Prostate gland (tissue), 2 donors: ENCODE results near the gene ART1. TPM values are rescaled to one million over a fixed set of nuclear protein-coding genes. Genes with fewer than 3 reads are reported as not detected.

Source experiments
- DNase-seq: peaks from one replicate; pipeline ENCODE4 v3.0.0-alpha.2; 2019; ENCODE audit warnings: low spot score
- H3K27ac ChIP-seq, 2 donors: fragments of 200-600 bp; sonication (generic); 2 replicates each; pipeline ENCODE4 v1.5.1; 2017 to 2019
- H3K27me3 ChIP-seq: fragments of 200-600 bp; sonication (generic); replicated peaks from 2 replicates; pipeline ENCODE4 v1.5.1; 2019; ENCODE audit not compliant: insufficient read depth
- H3K36me3 ChIP-seq, 2 donors: fragments of 200-600 bp; sonication (generic); 1 replicate in 1 of 2; 2 replicates in 1 of 2; pipeline versions ENCODE4 v1.5.1 to v1.8.1; 2017 to 2019
- H3K4me1 ChIP-seq: fragments of 200-600 bp; sonication (generic); replicated peaks from 2 replicates; pipeline ENCODE4 v1.5.1; 2019
- H3K4me3 ChIP-seq, 2 donors: fragments of 200-600 bp; sonication (generic); 2 replicates each; pipeline ENCODE4 v1.5.1; 2017 to 2019
- H3K9me3 ChIP-seq: fragments of 200-600 bp; sonication (generic); 2 replicates; pipeline ENCODE4 v1.5.1; 2017
- CTCF ChIP-seq, 4 experiments: fragments of 200-600 bp in 2 of 4; fragments of 450-650 bp in 2 of 4; sonication (generic) in 2 of 4; IDR thresholded peaks; 1 replicate in 3 of 4; 2 replicates in 1 of 4; pipeline ENCODE4 v1.5.1; 2016 to 2019; ENCODE audit warnings: antibody characterized with exemption in 4 of 4, mild to moderate bottlenecking in 2 of 4, moderate library complexity in 2 of 4
- POLR2A ChIP-seq: fragments of 450-650 bp; IDR thresholded peaks from one replicate; pipeline ENCODE4 v1.6.1; 2016; ENCODE audit warnings: antibody characterized with exemption, mild to moderate bottlenecking
- POLR2AphosphoS5 ChIP-seq: sonication (generic); formaldehyde crosslinking; IDR thresholded peaks from one replicate; pipeline ENCODE4 v1.6.1; 2017; ENCODE audit warnings: antibody characterized with exemption
- WGBS: methylation state at CpG from one replicate; pipeline ENCODE4 v1.1.5; 2018; 5-methylcytosine and 5-hydroxymethylcytosine counted together
- intact Hi-C: fragments of 100-400 bp; cut with DNase I; formaldehyde crosslinking; loops from one replicate; pipeline ENCODE4 v1.14.2; 2022
- total RNA-seq, 2 donors: library from RNA; depleted of rRNA; stranded (reverse); fragments of >200 nt; gene quantifications; one replicate each; pipeline ENCODE4 v1.1.0, GENCODE V29; 2016

Gene ART1
- total RNA-seq, 2 donors from 2014 or later, result not detected

- DNase-seq, result no peak
- WGBS, result 46% methylated on average over 5 of the region's 5 CpGs
Observed at GRCh38 chr11:3614742-3615171, 30.2 kb upstream of the ART1 start.

GRCh38 chr11:3615998-3616397 is 28.9 kb upstream of the ART1 start:
- H3K4me1 ChIP-seq, result no peaks in the 10 kb centered on the region
- H3K27ac ChIP-seq, result no peak overlapping the region
- DNase-seq, result no peak
- no peak overlapping the region for H3K4me3 ChIP-seq
- intact Hi-C loops, result no loop called here
- H3K9me3 ChIP-seq, result no peaks in the 10 kb centered on the region
- no peaks in the 10 kb centered on the region for H3K27me3 ChIP-seq
- TF ChIP-seq POLR2A (no peak), CTCF (IDR thresholded peaks at IDR 0.05) (no peak), POLR2AphosphoS5 (no peak)
- WGBS, result 66% methylated on average over 6 of the region's 6 CpGs
- H3K36me3 ChIP-seq, result no peaks in the 10 kb centered on the region

More at GRCh38 chr11:3614742-3615171, 30.2 kb upstream of the ART1 start:
- Histone ChIP-seq H3K36me3 (no peaks in the 10 kb centered on the region), H3K4me3 (no peak overlapping the region), H3K9me3 (no peaks in the 10 kb centered on the region), H3K4me1 (no peaks in the 10 kb centered on the region), H3K27ac (no peak overlapping the region), H3K27me3 (no peaks in the 10 kb centered on the region)
- intact Hi-C loops, result no loop called here
- TF ChIP-seq POLR2AphosphoS5 (no peak), POLR2A (no peak), CTCF (IDR thresholded peaks at IDR 0.05) (no peak)

- WGBS, result 83% methylated on average over 25 of the region's 25 CpGs
- Histone ChIP-seq H3K27me3 (no peaks in the 10 kb centered on the region), H3K4me3 (no peak overlapping the region), H3K36me3 (no peaks in the 10 kb centered on the region), H3K9me3 (no peaks in the 10 kb centered on the region), H3K27ac (no peak overlapping the region), H3K4me1 (no peaks in the 10 kb centered on the region)
- TF ChIP-seq CTCF (IDR thresholded peaks at IDR 0.05) (no peak), POLR2AphosphoS5 (no peak), POLR2A (no peak)
- DNase-seq, result no peak
- intact Hi-C loops, result no loop called here
Observed at GRCh38 chr11:3616721-3617460, 28.0 kb upstream of the ART1 start.

- Histone ChIP-seq H3K36me3 (no peaks in the 10 kb centered on the region), H3K4me1 (no peaks in the 10 kb centered on the region), H3K9me3 (no peaks in the 10 kb centered on the region), H3K27me3 (no peaks in the 10 kb centered on the region), H3K27ac (no peak overlapping the region), H3K4me3 (no peak overlapping the region)
- DNase-seq, result no peak
- no peak for TF ChIP-seq POLR2A
- TF ChIP-seq POLR2AphosphoS5, result no peak
- no peak for TF ChIP-seq CTCF (IDR thresholded peaks at IDR 0.05)
- intact Hi-C loops, result no loop called here
- 85% methylated on average over 8 of the region's 8 CpGs for WGBS
Observed at GRCh38 chr11:3617990-3618389, 26.9 kb upstream of the ART1 start.

- no peak for DNase-seq
- Histone ChIP-seq H3K27me3 (no peaks in the 10 kb centered on the region), H3K4me1 (no peaks in the 10 kb centered on the region), H3K36me3 (no peaks in the 10 kb centered on the region), H3K4me3 (no peak overlapping the region), H3K9me3 (no peaks in the 10 kb centered on the region), H3K27ac (no peak overlapping the region)
- intact Hi-C loops, result no loop called here
- WGBS, result 70% methylated on average over 4 of the region's 4 CpGs
- no peak for TF ChIP-seq POLR2AphosphoS5
- no peak for TF ChIP-seq CTCF (IDR thresholded peaks at IDR 0.05)
- no peak for TF ChIP-seq POLR2A
Observed at GRCh38 chr11:3622521-3622920, 22.4 kb upstream of the ART1 start.
